ENCODE data around the gene ELP5.

DNA sequence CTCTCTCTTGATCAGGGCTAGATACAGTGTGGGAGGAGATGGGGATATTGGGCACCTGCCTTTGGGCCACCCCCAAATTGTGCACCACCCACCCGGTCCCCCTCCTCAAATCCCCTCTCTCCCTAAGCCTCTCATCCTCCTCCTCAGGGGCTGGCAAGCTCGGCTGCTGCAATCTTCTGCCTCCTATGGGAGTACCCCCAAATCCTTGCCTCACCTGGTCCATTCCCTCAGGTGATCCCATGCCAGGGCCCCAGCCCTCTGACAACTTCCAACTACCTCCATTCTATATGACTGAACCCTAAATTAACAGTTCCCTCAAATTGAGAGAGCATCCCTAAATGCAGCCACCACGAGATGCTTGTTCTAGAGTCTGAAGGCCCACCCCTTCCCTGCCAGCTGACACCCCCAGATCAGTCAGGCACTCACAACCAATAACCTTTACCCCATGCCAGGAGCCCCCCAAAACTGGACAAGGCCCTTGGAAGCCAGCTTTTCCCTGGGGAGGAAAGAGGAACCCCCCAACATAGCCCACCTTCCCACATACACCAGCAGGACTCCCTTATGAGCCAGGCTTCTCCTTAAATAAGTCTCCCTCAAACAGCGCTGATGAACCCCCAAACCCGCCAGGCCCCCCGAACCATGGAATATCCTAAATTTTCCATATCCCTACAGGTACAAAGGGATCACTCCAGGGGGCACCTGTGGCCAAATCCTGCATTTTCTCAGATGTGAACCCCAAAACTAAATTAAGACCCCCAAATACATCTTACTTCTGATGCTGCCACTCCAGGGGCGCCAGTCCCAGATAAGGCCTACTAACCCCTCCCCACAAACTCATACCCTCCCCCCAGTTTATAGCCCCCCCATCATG is 35.5 kb upstream of the ELP5 start:
- TF ChIP-seq CTCF (IDR thresholded peaks at IDR 0.05; ENCODE audit: insufficient read depth, low read depth, low read length) (no peak), EZH2 (IDR thresholded peaks at IDR 0.05; ENCODE audit: insufficient read depth, low read length) (no peak)
